Prostate gland (tissue), 2 donors: Measurements from ENCODE around the gene ARHGAP35. TPM values are rescaled to one million over a fixed set of nuclear protein-coding genes. Genes with fewer than 3 reads are reported as not detected.

Source experiments
- DNase-seq: peaks from one replicate; pipeline ENCODE4 v3.0.0-alpha.2; 2019; ENCODE audit warnings: low spot score
- H3K27ac ChIP-seq, 2 donors: fragments of 200-600 bp; sonication (generic); 2 replicates each; pipeline ENCODE4 v1.5.1; 2017 to 2019
- H3K27me3 ChIP-seq: fragments of 200-600 bp; sonication (generic); replicated peaks from 2 replicates; pipeline ENCODE4 v1.5.1; 2019; ENCODE audit not compliant: insufficient read depth
- H3K36me3 ChIP-seq, 2 donors: fragments of 200-600 bp; sonication (generic); 1 replicate in 1 of 2; 2 replicates in 1 of 2; pipeline versions ENCODE4 v1.5.1 to v1.8.1; 2017 to 2019
- H3K4me1 ChIP-seq: fragments of 200-600 bp; sonication (generic); replicated peaks from 2 replicates; pipeline ENCODE4 v1.5.1; 2019
- H3K4me3 ChIP-seq, 2 donors: fragments of 200-600 bp; sonication (generic); 2 replicates each; pipeline ENCODE4 v1.5.1; 2017 to 2019
- H3K9me3 ChIP-seq: fragments of 200-600 bp; sonication (generic); 2 replicates; pipeline ENCODE4 v1.5.1; 2017
- CTCF ChIP-seq, 4 experiments: fragments of 200-600 bp in 2 of 4; fragments of 450-650 bp in 2 of 4; sonication (generic) in 2 of 4; IDR thresholded peaks; 1 replicate in 3 of 4; 2 replicates in 1 of 4; pipeline ENCODE4 v1.5.1; 2016 to 2019; ENCODE audit warnings: antibody characterized with exemption in 4 of 4, mild to moderate bottlenecking in 2 of 4, moderate library complexity in 2 of 4
- POLR2A ChIP-seq: fragments of 450-650 bp; IDR thresholded peaks from one replicate; pipeline ENCODE4 v1.6.1; 2016; ENCODE audit warnings: antibody characterized with exemption, mild to moderate bottlenecking
- POLR2AphosphoS5 ChIP-seq: sonication (generic); formaldehyde crosslinking; IDR thresholded peaks from one replicate; pipeline ENCODE4 v1.6.1; 2017; ENCODE audit warnings: antibody characterized with exemption
- WGBS: methylation state at CpG from one replicate; pipeline ENCODE4 v1.1.5; 2018; 5-methylcytosine and 5-hydroxymethylcytosine counted together
- intact Hi-C: fragments of 100-400 bp; cut with DNase I; formaldehyde crosslinking; loops from one replicate; pipeline ENCODE4 v1.14.2; 2022
- total RNA-seq, 2 donors: library from RNA; depleted of rRNA; stranded (reverse); fragments of >200 nt; gene quantifications; one replicate each; pipeline ENCODE4 v1.1.0, GENCODE V29; 2016

ARHGAP35 gene
- total RNA-seq, 2 donors from 2014 or later: 56.3 to 75.0 TPM

GRCh38 chr19:46859637-46860124 lies 1.1 kb upstream of the ARHGAP35 start:
- Histone ChIP-seq H3K9me3 (no peaks in the 10 kb centered on the region), H3K27me3 (no peaks in the 10 kb centered on the region), H3K27ac (peak overlapping the region; percentile 40 to 98), H3K4me3 (peak overlapping the region in 1 of 2 donors; percentile 99), H3K4me1 (peaks cover 21% of the 10 kb centered on the region), H3K36me3 (no peaks in the 10 kb centered on the region)
- intact Hi-C loops: loop anchor here (5.0 kb wide), 2 partner anchors 118 to 248 kb away; no protein-coding TSS in a partner anchor
- TF ChIP-seq POLR2A: no peak
- TF ChIP-seq CTCF (IDR thresholded peaks at IDR 0.05): no peak
- TF ChIP-seq POLR2AphosphoS5: no peak
- WGBS: 13% methylated on average over 15 of the region's 18 CpGs
- DNase-seq: no peak

- WGBS: under 1% methylated on average over 84 of the region's 89 CpGs
- Histone ChIP-seq H3K36me3 (no peaks in the 10 kb centered on the region), H3K9me3 (no peaks in the 10 kb centered on the region), H3K27ac (peak overlapping the region; percentile 95 to 98), H3K27me3 (no peaks in the 10 kb centered on the region), H3K4me1 (peaks cover 21% of the 10 kb centered on the region), H3K4me3 (peak overlapping the region; percentile 92 to 99)
- DNase-seq: peak; percentile 98
- intact Hi-C loops: loop anchor here (5.0 kb wide), 2 partner anchors 117 to 247 kb away; no protein-coding TSS in a partner anchor
- TF ChIP-seq POLR2AphosphoS5: peak; percentile 79
- peak; percentile 40 for TF ChIP-seq POLR2A
- peak in 1 of 4 experiments; percentile 22 for TF ChIP-seq CTCF (IDR thresholded peaks at IDR 0.05)
Measured at GRCh38 chr19:46860125-46860845, 512 bp upstream of the ARHGAP35 start.

GRCh38 chr19:46861691-46862502 lies 1.1 kb downstream of the ARHGAP35 start:
- intact Hi-C loops: loop anchor here (5.0 kb wide), 2 partner anchors 115 to 245 kb away; no protein-coding TSS in a partner anchor
- peak overlapping the region; percentile 92 to 99 for H3K4me3 ChIP-seq
- no peaks in the 10 kb centered on the region for H3K27me3 ChIP-seq
- no peak for DNase-seq
- no peaks in the 10 kb centered on the region for H3K36me3 ChIP-seq
- no peaks in the 10 kb centered on the region for H3K9me3 ChIP-seq
- WGBS: under 1% methylated on average over 19 of the region's 19 CpGs
- peak overlapping the region; percentile 95 to 98 for H3K27ac ChIP-seq
- TF ChIP-seq CTCF (IDR thresholded peaks at IDR 0.05) (no peak), POLR2AphosphoS5 (no peak), POLR2A (no peak)
- H3K4me1 ChIP-seq: peaks cover 21% of the 10 kb centered on the region

GRCh38 chr19:46862503-46862834 lies 1.7 kb downstream of the ARHGAP35 start:
- H3K4me3 ChIP-seq: peak overlapping the region; percentile 92 to 99

More at GRCh38 chr19:46862503-46862834, 1.7 kb downstream of the ARHGAP35 start:
- H3K4me1 ChIP-seq: peaks cover 21% of the 10 kb centered on the region
- no peaks in the 10 kb centered on the region for H3K27me3 ChIP-seq
- H3K9me3 ChIP-seq: no peaks in the 10 kb centered on the region
- intact Hi-C loops: loop anchor here (5.0 kb wide), 2 partner anchors 115 to 245 kb away; no protein-coding TSS in a partner anchor
- H3K27ac ChIP-seq: peak overlapping the region; percentile 95 to 98
- DNase-seq: no peak
- no peaks in the 10 kb centered on the region for H3K36me3 ChIP-seq
- TF ChIP-seq POLR2AphosphoS5: no peak
- no peak for TF ChIP-seq CTCF (IDR thresholded peaks at IDR 0.05)
- no peak for TF ChIP-seq POLR2A
- 4% methylated on average over 9 of the region's 9 CpGs for WGBS
